OCI-LY7 (cell line): Measurements from ENCODE around the gene TLX2. TPM values are rescaled to one million over a fixed set of nuclear protein-coding genes. Genes with fewer than 3 reads are reported as not detected.

Experiments
- BruUV-seq: library from RNA; stranded (reverse); fragments of 400-500 nt; replicated peaks from 2 replicates; lab custom pipeline; 2021; lab: Mats Ljungman, UMichigan
- CTCF ChIA-PET: fragments of 300-600 bp; sonication (Branson Sonifier 250); formaldehyde crosslinking; loops from one replicate; lab custom pipeline; 2022; ENCODE audit warnings: antibody characterized with exemption; ENCODE audit not compliant: unreplicated experiment; lab: Charles Lee
- POLR2A ChIA-PET: fragments of 300-600 bp; sonication (Branson Sonifier 250); formaldehyde crosslinking; loops from one replicate; lab custom pipeline; 2022; ENCODE audit warnings: antibody characterized with exemption; lab: Charles Lee
- DNase-seq: peaks from one replicate; pipeline ENCODE4 v3.0.0-alpha.2; 2015; ENCODE audit warnings: low spot score
- H2AFZ ChIP-seq: fragments of 200-600 bp; sonication (generic), shearing (Covaris generic); 2 replicates; pipeline ENCODE4 v1.6.1; 2014; ENCODE audit warnings: mild to moderate bottlenecking, antibody characterized with exemption, low read length, moderate library complexity
- H3K27ac ChIP-seq: fragments of 200-600 bp; sonication (generic); 2 replicates; pipeline ENCODE4 v1.5.1; 2014; ENCODE audit warnings: mixed run types, low read depth, mild to moderate bottlenecking, moderate library complexity, low read length, inconsistent platforms; ENCODE audit not compliant: poor library complexity, severe bottlenecking
- H3K36me3 ChIP-seq: fragments of 200-600 bp; sonication (generic); 2 replicates; pipeline ENCODE4 v1.6.1; 2014; ENCODE audit warnings: mild to moderate bottlenecking, antibody characterized with exemption, low read length, moderate library complexity, mixed read lengths; ENCODE audit not compliant: insufficient read depth
- H3K4me1 ChIP-seq: fragments of 200-600 bp; sonication (generic); 2 replicates; pipeline ENCODE4 v1.5.1; 2014; ENCODE audit warnings: mild to moderate bottlenecking, low read length; ENCODE audit not compliant: insufficient read depth, poor library complexity, severe bottlenecking
- H3K4me2 ChIP-seq: fragments of 200-600 bp; sonication (generic); 2 replicates; pipeline ENCODE4 v1.6.1; 2014; ENCODE audit warnings: mild to moderate bottlenecking, low read length
- H3K4me3 ChIP-seq: fragments of 200-600 bp; sonication (generic); 2 replicates; pipeline ENCODE4 v1.5.1; 2014; ENCODE audit warnings: mild to moderate bottlenecking, low read depth, low read length; ENCODE audit not compliant: poor library complexity, severe bottlenecking
- H3K79me2 ChIP-seq: fragments of 200-600 bp; sonication (generic); 2 replicates; pipeline ENCODE4 v1.6.1; 2016; ENCODE audit warnings: low read depth, mild to moderate bottlenecking, low read length, moderate library complexity, mixed read lengths; ENCODE audit not compliant: insufficient read depth
- H3K9me2 ChIP-seq: fragments of 200-600 bp; sonication (generic); 2 replicates; pipeline ENCODE4 v1.6.1; 2016; ENCODE audit warnings: mild to moderate bottlenecking, low read length, mixed read lengths; ENCODE audit not compliant: insufficient read depth
- H3K9me3 ChIP-seq: fragments of 200-600 bp; sonication (generic); 2 replicates; pipeline ENCODE4 v1.6.1; 2014; ENCODE audit warnings: mild to moderate bottlenecking, mixed run types, low read length, mixed read lengths
- H4K20me1 ChIP-seq: fragments of 200-600 bp; sonication (generic); 2 replicates; pipeline ENCODE4 v1.6.1; 2014; ENCODE audit warnings: mild to moderate bottlenecking, antibody characterized with exemption, low read length, moderate library complexity, mixed read lengths; ENCODE audit not compliant: insufficient read depth
- CTCF ChIP-seq: fragments of 200-600 bp; sonication (generic); conservative IDR thresholded peaks from 2 replicates; pipeline ENCODE4 v1.5.1; 2014; ENCODE audit warnings: mild to moderate bottlenecking, antibody characterized with exemption, low read length, moderate library complexity, mixed read lengths
- EZH2phosphoT487 ChIP-seq: fragments of 200-600 bp; sonication (generic); IDR thresholded peaks from 2 replicates; pipeline ENCODE4 v1.6.1; 2018; ENCODE audit warnings: low read depth, borderline replicate concordance, mild to moderate bottlenecking, mixed run types, antibody characterized with exemption, low read length, moderate library complexity, mixed read lengths
- intact Hi-C: fragments of 100-400 bp; cut with micrococcal nuclease; formaldehyde crosslinking; loops from one replicate; pipeline ENCODE4 v1.10.0; 2022; ENCODE audit not compliant: unreplicated experiment
- total RNA-seq, 2 experiments: library from RNA; depleted of rRNA in 1 of 2; stranded (reverse); fragments of >200 nt in 1 of 2; shearing (Covaris generic) in 1 of 2; gene quantifications; 2 replicates each; pipeline ENCODE4 v1.2.3, GENCODE V29; 2014 to 2022

TLX2 gene
- total RNA-seq, 2 experiments from 2014 or later: not detected

- DNase-seq: no peak
- intact Hi-C loops: no loop called here
- Histone ChIP-seq H3K4me1 (no peaks in the 10 kb centered on the region), H2AFZ (no peak overlapping the region), H3K27ac (no peak overlapping the region), H3K4me2 (no peak overlapping the region), H3K36me3 (no peaks in the 10 kb centered on the region), H3K9me3 (no peaks in the 10 kb centered on the region), H3K79me2 (no peaks in the 10 kb centered on the region), H3K9me2 (no peaks in the 10 kb centered on the region), H3K4me3 (no peak overlapping the region), H4K20me1 (no peaks in the 10 kb centered on the region)
- TF ChIP-seq EZH2phosphoT487: no peak
- no peak for TF ChIP-seq CTCF
- CTCF ChIA-PET: no interaction called here
- BruUV-seq: no TSS peak
- POLR2A ChIA-PET: interaction anchor here (0.5 to 1.0 kb wide), 3 partner anchors 78 to 288 kb away, joined by 3 read pairs; partner anchors contain the start of gene MOGS
These were observed 28.7 kb downstream of the TLX2 start for GRCh38 chr2:74542978-74543377.

GRCh38 chr2:74544634-74545033 lies 30.4 kb downstream of the TLX2 start:
- no peak overlapping the region for H3K4me3 ChIP-seq
- intact Hi-C loops: loop anchor here (5.0 kb wide), 1 partner anchor 43 kb away; no protein-coding TSS in a partner anchor
- no TSS peak for BruUV-seq
- no peaks in the 10 kb centered on the region for H3K9me3 ChIP-seq
- peak; percentile 31 for DNase-seq
- H3K4me1 ChIP-seq: no peaks in the 10 kb centered on the region
- H3K9me2 ChIP-seq: no peaks in the 10 kb centered on the region
- ChIA-PET CTCF (interaction anchor here (1.0 kb wide), 1 partner anchor 31 kb away, joined by 3 read pairs; no protein-coding TSS in a partner anchor), POLR2A (interaction anchor here (0.9 kb wide), 1 partner anchor 13 kb away, joined by 3 read pairs; no protein-coding TSS in a partner anchor)
- no peak overlapping the region for H3K4me2 ChIP-seq
- H3K36me3 ChIP-seq: no peaks in the 10 kb centered on the region
- H3K79me2 ChIP-seq: no peaks in the 10 kb centered on the region
- TF ChIP-seq CTCF (peak; percentile 73), EZH2phosphoT487 (no peak)
- H4K20me1 ChIP-seq: no peaks in the 10 kb centered on the region
- H2AFZ ChIP-seq: no peak overlapping the region
- no peak overlapping the region for H3K27ac ChIP-seq

GRCh38 chr2:74546004-74546403 lies 31.8 kb downstream of the TLX2 start:
- no peak overlapping the region for H3K27ac ChIP-seq
- H3K4me1 ChIP-seq: no peaks in the 10 kb centered on the region
- DNase-seq: no peak
- CTCF ChIA-PET: no interaction called here
- intact Hi-C loops: loop anchor here (5.0 kb wide), 1 partner anchor 41 kb away; no protein-coding TSS in a partner anchor
- no peak overlapping the region for H2AFZ ChIP-seq
- no peaks in the 10 kb centered on the region for H3K9me3 ChIP-seq
- H3K4me3 ChIP-seq: no peak overlapping the region
- no peaks in the 10 kb centered on the region for H4K20me1 ChIP-seq
- BruUV-seq: no TSS peak
- TF ChIP-seq CTCF (no peak), EZH2phosphoT487 (no peak)
- no peaks in the 10 kb centered on the region for H3K36me3 ChIP-seq
- no peaks in the 10 kb centered on the region for H3K9me2 ChIP-seq
- POLR2A ChIA-PET: interaction anchor here (0.6 kb wide), 1 partner anchor 99 kb away, joined by 4 read pairs; no protein-coding TSS in a partner anchor
- no peak overlapping the region for H3K4me2 ChIP-seq
- H3K79me2 ChIP-seq: no peaks in the 10 kb centered on the region
